Measurements from ENCODE around the gene RASGRP1. TPM values are rescaled to one million over a fixed set of nuclear protein-coding genes. Genes with fewer than 3 reads are reported as not detected.
"Not testable (repeated sequence)": the region's sequence is repeated elsewhere in the genome, so short reads cannot be mapped to it uniquely, and the experiment has no call there.

Gene RASGRP1
- total RNA-seq, 1 experiment from 2014 or later, result 0.85 TPM

DNA sequence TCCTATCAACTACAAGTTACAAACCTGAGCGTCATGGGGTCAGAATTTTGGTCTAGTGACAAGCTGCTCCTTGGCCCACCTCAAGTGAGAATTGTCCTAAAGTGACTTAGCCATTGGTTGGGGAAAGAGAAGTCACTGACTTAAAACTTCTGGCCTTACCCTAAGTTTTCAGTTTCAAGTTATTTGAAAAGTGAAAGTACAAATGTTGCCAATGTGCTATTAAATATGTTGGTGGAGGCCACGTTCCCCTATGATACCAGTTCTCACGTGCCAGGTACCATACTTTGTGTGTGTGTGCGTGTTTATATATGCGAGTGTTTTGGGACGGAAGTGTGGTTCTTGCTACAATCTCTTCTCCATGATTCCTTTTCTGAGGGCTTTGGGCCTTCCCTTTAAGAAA is 22.6 kb upstream of the RASGRP1 start:
- Histone ChIP-seq H3K23ac (ENCODE audit: insufficient read length, low read depth, low read length) (no peak overlapping the region), H2AK5ac (ENCODE audit: insufficient read length, low read length) (no peak overlapping the region), H3K56ac (ENCODE audit: insufficient read length, low read depth, low read length) (no peak overlapping the region), H2BK20ac (ENCODE audit: low read depth, low read length, poor library complexity, severe bottlenecking) (no peak overlapping the region), H3K4me2 (ENCODE audit: insufficient read depth, insufficient read length, low read length) (no peak overlapping the region), H4K91ac (ENCODE audit: insufficient read length, low read depth, low read length) (no peak overlapping the region), H3T11ph (ENCODE audit: low read length) (no peak overlapping the region), H2AFZ (ENCODE audit: low read length) (no peak overlapping the region), H3K27me3 (ENCODE audit: insufficient read depth, low read length) (no peaks in the 10 kb centered on the region), H4K20me1 (ENCODE audit: control insufficient read depth, insufficient read depth, insufficient read length) (no peaks in the 10 kb centered on the region), H3K79me2 (ENCODE audit: insufficient read depth, low read length) (no peaks in the 10 kb centered on the region), H3K27ac (ENCODE audit: insufficient read length, low read depth, low read length) (no peak overlapping the region), H3K9me3 (ENCODE audit: control insufficient read depth, low read depth, low read length) (no peaks in the 10 kb centered on the region), H4K8ac (replicated peaks; ENCODE audit: insufficient read length, low read depth, low read length) (no peak overlapping the region), H3K79me1 (ENCODE audit: insufficient read depth, low read depth, low read length, poor library complexity, severe bottlenecking) (no peaks in the 10 kb centered on the region), H3K14ac (ENCODE audit: insufficient read depth, low read length) (no peak overlapping the region), H3K9ac (ENCODE audit: extremely low read depth, insufficient read length, low read length) (no peak overlapping the region), H2BK15ac (ENCODE audit: low read depth, low read length) (no peak overlapping the region), H2BK120ac (ENCODE audit: low read depth, low read length, poor library complexity, severe bottlenecking) (no peak overlapping the region), H2BK12ac (ENCODE audit: insufficient read length, low read depth, low read length) (no peak overlapping the region), H3K23me2 (ENCODE audit: insufficient read length, low read depth, low read length, poor library complexity, severe bottlenecking) (no peaks in the 10 kb centered on the region), H4K5ac (ENCODE audit: insufficient read length, low read depth, low read length) (no peak overlapping the region), H2BK5ac (ENCODE audit: insufficient read length, low read length) (no peak overlapping the region), H3K4ac (ENCODE audit: low read depth, low read length) (no peak overlapping the region), H3K18ac (ENCODE audit: insufficient read length, low read depth, low read length) (no peak overlapping the region), H3K4me1 (ENCODE audit: insufficient read depth, low read length) (no peaks in the 10 kb centered on the region)
- Mint-ChIP-seq H3K4me3 (no peak overlapping the region), H3K27me3 (ENCODE audit: low read depth) (peaks cover 28% of the 10 kb centered on the region), H3K9me3 (peaks cover 6 to 11% of the 10 kb centered on the region in 2 experiments; a peak in 4 of 5 replicates), H3K36me3 (ENCODE audit: insufficient read depth in 1 of 3, low read depth in 3 of 3) (no peaks in the 10 kb centered on the region), H3K4me1 (no peaks in the 10 kb centered on the region), H3K27ac (no peak overlapping the region)
- WGBS (ENCODE audit: extremely low coverage, insufficient read length, low lambda C conversion rate), result no CpG with 5 or more reads among the region's 6 CpGs
- no peak for DNase-seq
- TF ChIP-seq, protein P1, sequence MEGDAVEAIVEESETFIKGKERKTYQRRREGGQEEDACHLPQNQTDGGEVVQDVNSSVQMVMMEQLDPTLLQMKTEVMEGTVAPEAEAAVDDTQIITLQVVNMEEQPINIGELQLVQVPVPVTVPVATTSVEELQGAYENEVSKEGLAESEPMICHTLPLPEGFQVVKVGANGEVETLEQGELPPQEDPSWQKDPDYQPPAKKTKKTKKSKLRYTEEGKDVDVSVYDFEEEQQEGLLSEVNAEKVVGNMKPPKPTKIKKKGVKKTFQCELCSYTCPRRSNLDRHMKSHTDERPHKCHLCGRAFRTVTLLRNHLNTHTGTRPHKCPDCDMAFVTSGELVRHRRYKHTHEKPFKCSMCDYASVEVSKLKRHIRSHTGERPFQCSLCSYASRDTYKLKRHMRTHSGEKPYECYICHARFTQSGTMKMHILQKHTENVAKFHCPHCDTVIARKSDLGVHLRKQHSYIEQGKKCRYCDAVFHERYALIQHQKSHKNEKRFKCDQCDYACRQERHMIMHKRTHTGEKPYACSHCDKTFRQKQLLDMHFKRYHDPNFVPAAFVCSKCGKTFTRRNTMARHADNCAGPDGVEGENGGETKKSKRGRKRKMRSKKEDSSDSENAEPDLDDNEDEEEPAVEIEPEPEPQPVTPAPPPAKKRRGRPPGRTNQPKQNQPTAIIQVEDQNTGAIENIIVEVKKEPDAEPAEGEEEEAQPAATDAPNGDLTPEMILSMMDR (conservative IDR thresholded peaks at IDR 0.05), result no peak

DNA sequence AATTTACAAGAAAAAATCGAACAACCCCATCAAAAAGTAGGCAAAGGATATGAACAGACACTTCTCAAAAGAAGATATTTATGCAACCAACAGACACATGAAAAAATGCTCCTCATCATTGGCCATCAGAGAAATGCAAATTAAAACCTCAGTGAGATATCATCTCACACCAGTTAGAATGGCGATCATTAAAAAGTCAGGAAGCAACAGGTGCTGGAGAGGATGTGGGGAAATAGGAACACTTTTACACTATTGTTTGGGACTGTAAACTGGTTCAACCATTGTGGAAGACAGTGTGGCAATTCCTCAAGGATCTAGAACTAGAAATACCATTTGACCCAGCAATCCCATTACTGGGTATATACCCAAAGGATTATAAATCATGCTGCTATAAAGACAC is 21.4 kb upstream of the RASGRP1 start:
- not testable (repeated sequence) for H3K4me3 Mint-ChIP-seq

More for the DNA sequence above, 21.4 kb upstream of the RASGRP1 start:
- Mint-ChIP-seq H3K9me3 (peaks cover 6 to 11% of the 10 kb centered on the region in 2 experiments; a peak in 4 of 5 replicates), H3K27me3 (ENCODE audit: low read depth) (peaks cover 32% of the 10 kb centered on the region)
- not testable (repeated sequence) for H3K9ac ChIP-seq (ENCODE audit: extremely low read depth, insufficient read length, low read length); H2AK5ac ChIP-seq (ENCODE audit: insufficient read length, low read length); H3K14ac ChIP-seq (ENCODE audit: insufficient read depth, low read length); H3K23ac ChIP-seq (ENCODE audit: insufficient read length, low read depth, low read length); H3K23me2 ChIP-seq (ENCODE audit: insufficient read length, low read depth, low read length, poor library complexity, severe bottlenecking); H2BK20ac ChIP-seq (ENCODE audit: low read depth, low read length, poor library complexity, severe bottlenecking); H3K4me1 ChIP-seq (ENCODE audit: insufficient read depth, low read length); H4K8ac ChIP-seq (replicated peaks; ENCODE audit: insufficient read length, low read depth, low read length); H3K9me3 ChIP-seq (ENCODE audit: control insufficient read depth, low read depth, low read length); H3K18ac ChIP-seq (ENCODE audit: insufficient read length, low read depth, low read length); H3K36me3 Mint-ChIP-seq (ENCODE audit: insufficient read depth in 1 of 3, low read depth in 3 of 3); H3K56ac ChIP-seq (ENCODE audit: insufficient read length, low read depth, low read length); DNase-seq; H3K79me1 ChIP-seq (ENCODE audit: insufficient read depth, low read depth, low read length, poor library complexity, severe bottlenecking); H2BK15ac ChIP-seq (ENCODE audit: low read depth, low read length); H2BK5ac ChIP-seq (ENCODE audit: insufficient read length, low read length); H4K5ac ChIP-seq (ENCODE audit: insufficient read length, low read depth, low read length); H3K27me3 ChIP-seq (ENCODE audit: insufficient read depth, low read length); H4K91ac ChIP-seq (ENCODE audit: insufficient read length, low read depth, low read length); H3K4ac ChIP-seq (ENCODE audit: low read depth, low read length); H3T11ph ChIP-seq (ENCODE audit: low read length); H2BK12ac ChIP-seq (ENCODE audit: insufficient read length, low read depth, low read length); H3K27ac ChIP-seq (ENCODE audit: insufficient read length, low read depth, low read length); H4K20me1 ChIP-seq (ENCODE audit: control insufficient read depth, insufficient read depth, insufficient read length); H3K4me1 Mint-ChIP-seq; H2BK120ac ChIP-seq (ENCODE audit: low read depth, low read length, poor library complexity, severe bottlenecking); H3K4me2 ChIP-seq (ENCODE audit: insufficient read depth, insufficient read length, low read length); H3K27ac Mint-ChIP-seq; H3K79me2 ChIP-seq (ENCODE audit: insufficient read depth, low read length); H2AFZ ChIP-seq (ENCODE audit: low read length)
- WGBS (ENCODE audit: extremely low coverage, insufficient read length, low lambda C conversion rate), result no CpG with 5 or more reads among the region's 2 CpGs
